GM12878 (cell line): ENCODE results near the gene GRK5. TPM values are rescaled to one million over a fixed set of nuclear protein-coding genes. Genes with fewer than 3 reads are reported as not detected.

ENCODE experiments used
- ATAC-seq: fragments of 200-7000 bp; cut with Tn5 transposase; 3 replicates; pipeline ENCODE4 v1.9.1; 2020; ENCODE audit warnings: mild to moderate bottlenecking, moderate library complexity
- BruUV-seq: library from RNA; stranded (reverse); fragments of 400-500 nt; replicated peaks from 2 replicates; lab custom pipeline; 2021; lab: Mats Ljungman, UMichigan
- CTCF ChIA-PET: fragments of 300-600 bp; sonication (Branson Sonifier 250); formaldehyde crosslinking; extraction: SDS; loops from one replicate; lab custom pipeline; 2021; ENCODE audit warnings: inconsistent platforms; lab: Yijun Ruan, JAX
- POLR2A ChIA-PET: fragments of 350-600 bp; formaldehyde crosslinking; extraction: SDS; loops from one replicate; lab custom pipeline; 2021; ENCODE audit warnings: inconsistent platforms; lab: Charles Lee
- RAD21 ChIA-PET: fragments of 300-600 bp; sonication (Branson Sonifier 250); formaldehyde crosslinking; loops from one replicate; lab custom pipeline; 2023; ENCODE audit warnings: antibody characterized with exemption; ENCODE audit not compliant: unreplicated experiment; lab: Charles Lee
- SMC1A ChIA-PET: fragments of 300-600 bp; sonication (Branson Sonifier 250); formaldehyde crosslinking; loops from one replicate; lab custom pipeline; 2023; ENCODE audit not compliant: unreplicated experiment, uncharacterized antibody; lab: Charles Lee
- DNase-seq: peaks from one replicate; pipeline ENCODE4 v3.0.0-alpha.2; 2011; ENCODE audit warnings: low read depth, low spot score
- FAIRE-seq: peaks from 3 replicates; lab custom pipeline; 2011; peaks lifted over from hg19 to GRCh38; lab: Jason Lieb, UNC
- H2AFZ ChIP-seq: 2 replicates; pipeline ENCODE4 v1.6.0; 2011; ENCODE audit warnings: low read depth, low read length, control low read depth; ENCODE audit not compliant: control insufficient read depth
- H3K27ac ChIP-seq: 2 replicates; pipeline ENCODE4 v1.5.1; 2011; ENCODE audit warnings: control low read depth; ENCODE audit not compliant: control insufficient read depth, insufficient read depth
- H3K27me3 ChIP-seq, 2 experiments: replicated peaks in 1 of 2; 2 replicates each; pipeline versions ENCODE4 v1.6.0 to v1.6.1; 2011; ENCODE audit warnings: low read length in 1 of 2; ENCODE audit not compliant: control insufficient read depth in 2 of 2, insufficient read depth in 2 of 2
- H3K36me3 ChIP-seq, 2 experiments: 2 replicates each; pipeline ENCODE4 v1.5.1; 2011; ENCODE audit warnings: low read length in 1 of 2; ENCODE audit not compliant: control insufficient read depth in 2 of 2, insufficient read depth in 2 of 2
- H3K4me1 ChIP-seq: 2 replicates; pipeline ENCODE4 v1.6.1; 2011; ENCODE audit warnings: mild to moderate bottlenecking, low read length, moderate library complexity, mixed read lengths; ENCODE audit not compliant: control insufficient read depth, insufficient read depth
- H3K4me2 ChIP-seq: 2 replicates; pipeline ENCODE4 v1.6.0; 2011; ENCODE audit warnings: control low read depth; ENCODE audit not compliant: control insufficient read depth, insufficient read depth
- H3K4me3 ChIP-seq: fragments of 200-600 bp; sonication (generic); 2 replicates; pipeline ENCODE4 v1.5.1; 2016
- H3K79me2 ChIP-seq: 2 replicates; pipeline ENCODE4 v1.6.0; 2011; ENCODE audit warnings: low read length; ENCODE audit not compliant: control insufficient read depth, insufficient read depth
- H3K9ac ChIP-seq: 2 replicates; pipeline ENCODE4 v1.8.0; 2011; ENCODE audit warnings: low read length, control low read depth, mixed read lengths; ENCODE audit not compliant: control insufficient read depth, insufficient read depth
- H3K9me3 ChIP-seq: replicated peaks from 3 replicates; pipeline ENCODE4 v1.5.1; 2011; ENCODE audit warnings: mild to moderate bottlenecking, low read length; ENCODE audit not compliant: control insufficient read depth, insufficient read depth
- H4K20me1 ChIP-seq: 2 replicates; pipeline ENCODE4 v1.6.0; 2011; ENCODE audit not compliant: control insufficient read depth, insufficient read depth
- BCL11A ChIP-seq: IDR thresholded peaks from 2 replicates; pipeline ENCODE4 v1.6.1; 2011; ENCODE audit warnings: low read depth, low read length
- FOXM1 ChIP-seq: IDR thresholded peaks from 2 replicates; pipeline ENCODE4 v1.6.1; 2012; ENCODE audit warnings: low read depth, mild to moderate bottlenecking, inconsistent platforms, low read length, moderate library complexity
- MEF2A ChIP-seq: IDR thresholded peaks from 2 replicates; pipeline ENCODE4 v1.6.1; 2011; ENCODE audit warnings: low read depth, mild to moderate bottlenecking, low read length, moderate library complexity; ENCODE audit not compliant: insufficient read depth
- POLR2AphosphoS5 ChIP-seq: IDR thresholded peaks from 2 replicates; pipeline ENCODE4 v1.6.1; 2011; ENCODE audit warnings: mild to moderate bottlenecking, low read length, inconsistent platforms
- SPI1 ChIP-seq: IDR thresholded peaks from 2 replicates; pipeline ENCODE4 v1.6.1; 2011; ENCODE audit warnings: low read depth, mild to moderate bottlenecking, low read length, moderate library complexity, borderline replicate concordance; ENCODE audit not compliant: insufficient read depth
- TCF12 ChIP-seq: IDR thresholded peaks from 2 replicates; pipeline ENCODE4 v1.6.1; 2011; ENCODE audit warnings: low read depth, mild to moderate bottlenecking, low read length
- WGBS: methylation state at CpG from one replicate; pipeline ENCODE4 v1.1.6; 2016; ENCODE audit warnings: low lambda C conversion rate; ENCODE audit not compliant: insufficient replicate concordance, insufficient coverage; ENCODE audit errors: missing lambda C conversion rate; 5-methylcytosine and 5-hydroxymethylcytosine counted together
- in situ Hi-C: fragments of 300-500 bp; cut with MboI; formaldehyde crosslinking; loops from 9 replicates; pipeline ENCODE4 v1.14.3; 2018; ENCODE audit warnings: mixed read lengths
- intact Hi-C: fragments of 100-400 bp; cut with micrococcal nuclease; formaldehyde crosslinking; loops from one replicate; pipeline ENCODE4 v1.14.2; 2022; ENCODE audit not compliant: unreplicated experiment
- polyA plus RNA-seq, 11 experiments: library from polyadenylated mRNA; depleted of rRNA in 4 of 11; unstranded in 6 of 11; stranded (reverse) in 5 of 11; fragments of >200 nt; fragmentation: Nextera tagmentation in 4 of 11; fragmentation: Illumina TruSeq in 1 of 11; extraction: Ambion mirVana in 4 of 11; extraction: Trizol in 1 of 11; gene quantifications; 1 replicate in 1 of 11; 2 replicates in 10 of 11; pipeline versions ENCODE4 v1.2.1 to v1.2.3, GENCODE V29; 2011 to 2016; ENCODE audit warnings: inconsistent platforms in 2 of 11, missing spikeins in 2 of 11, low read depth in 1 of 11
- total RNA-seq, 4 experiments: library from RNA; depleted of rRNA in 3 of 4; stranded (reverse); fragments of >200 nt in 3 of 4; fragmentation: Illumina TruSeq in 1 of 4; extraction: Trizol in 1 of 4; gene quantifications; 2 replicates each; pipeline versions ENCODE4 v1.2.1 to v1.2.3, GENCODE V29; 2013 to 2021
- TF ChIP-seq, protein P1 (sequence below): fragments of 450-650 bp; conservative IDR thresholded peaks from 2 replicates; pipeline ENCODE4 v1.6.1; 2017; ENCODE audit warnings: mild to moderate bottlenecking, moderate library complexity
- TF ChIP-seq, protein P2 (sequence below): fragments of 450-650 bp; IDR thresholded peaks from 2 replicates; pipeline ENCODE4 v1.6.1; 2016; ENCODE audit warnings: mild to moderate bottlenecking, moderate library complexity, borderline replicate concordance

GRK5 gene
- total and polyA plus RNA-seq, 10 of the 15 experiments (the other 5 are each of a cell fraction or from before 2014, with no cell fraction given), result 0.11 to 22.1 (median 10.0) TPM

DNA sequence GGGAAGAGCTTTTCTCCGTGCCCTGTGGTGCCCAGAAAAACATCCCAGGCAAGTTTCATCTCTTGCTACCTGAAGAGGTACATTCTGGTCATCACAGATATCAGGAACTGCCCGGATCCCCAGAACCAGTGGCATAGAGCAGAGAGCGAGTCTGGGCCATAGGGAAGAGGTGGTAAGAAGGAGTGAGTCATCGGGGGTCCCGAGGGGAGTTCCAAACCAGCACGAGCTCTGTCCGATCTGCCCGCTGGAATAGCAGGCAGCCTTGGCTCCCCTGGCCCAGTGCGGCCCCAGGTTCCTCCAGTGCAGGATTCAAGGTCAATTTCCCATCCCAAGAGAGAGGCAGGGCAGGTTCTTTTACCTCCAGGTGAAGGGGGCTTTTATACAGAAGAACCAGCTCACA, 210.5 kb downstream of the GRK5 start:
- no TSS peak for BruUV-seq
- no peaks in the 10 kb centered on the region; a peak in 3 of 4 replicates for H3K36me3 ChIP-seq
- peaks cover 3% of the 10 kb centered on the region; the same call in 1 of the 2 replicates for H4K20me1 ChIP-seq
- in situ Hi-C loops, result loop anchor here (5.0 kb wide), 1 partner anchor 221 kb away; no protein-coding TSS in a partner anchor
- H3K4me1 ChIP-seq, result no peaks in the 10 kb centered on the region
- ChIA-PET CTCF (interaction anchor here (0.6 to 6.5 kb wide), 10 partner anchors 11 to 634 kb away, joined by 3 to 70 read pairs (median 4); partner anchors contain the start of gene GRK5), POLR2A (no interaction called here), RAD21 (interaction anchor here (1.2 to 5.9 kb wide), 3 partner anchors 211 to 219 kb away, joined by 3 to 31 read pairs (median 29); partner anchors contain the start of gene GRK5), SMC1A (interaction anchor here (0.9 to 3.3 kb wide), 8 partner anchors 71 to 219 kb away, joined by 3 to 21 read pairs (median 4); partner anchors contain the start of gene GRK5)
- intact Hi-C loops, result loop anchor here (1.0 to 2.0 kb wide), 3 partner anchors 111 to 219 kb away; partner anchors contain the start of gene GRK5
- no peak overlapping the region for H3K27ac ChIP-seq
- H3K4me2 ChIP-seq, result no peak overlapping the region
- no peak overlapping the region for H3K9ac ChIP-seq
- H3K79me2 ChIP-seq, result no peaks in the 10 kb centered on the region
- H3K9me3 ChIP-seq, result no peaks in the 10 kb centered on the region
- no peak for FAIRE-seq
- no peak overlapping the region for H3K4me3 ChIP-seq
- H3K27me3 ChIP-seq, result no peaks in the 10 kb centered on the region
- ATAC-seq, result no peak
- 91% methylated on average over 9 of the region's 9 CpGs for WGBS
- H2AFZ ChIP-seq, result no peak overlapping the region
- no peak for DNase-seq
- TF ChIP-seq POLR2AphosphoS5 (no peak), SPI1 (no peak), TCF12 (no peak), FOXM1 (no peak), BCL11A (no peak), MEF2A (no peak)
- TF ChIP-seq, protein P1, sequence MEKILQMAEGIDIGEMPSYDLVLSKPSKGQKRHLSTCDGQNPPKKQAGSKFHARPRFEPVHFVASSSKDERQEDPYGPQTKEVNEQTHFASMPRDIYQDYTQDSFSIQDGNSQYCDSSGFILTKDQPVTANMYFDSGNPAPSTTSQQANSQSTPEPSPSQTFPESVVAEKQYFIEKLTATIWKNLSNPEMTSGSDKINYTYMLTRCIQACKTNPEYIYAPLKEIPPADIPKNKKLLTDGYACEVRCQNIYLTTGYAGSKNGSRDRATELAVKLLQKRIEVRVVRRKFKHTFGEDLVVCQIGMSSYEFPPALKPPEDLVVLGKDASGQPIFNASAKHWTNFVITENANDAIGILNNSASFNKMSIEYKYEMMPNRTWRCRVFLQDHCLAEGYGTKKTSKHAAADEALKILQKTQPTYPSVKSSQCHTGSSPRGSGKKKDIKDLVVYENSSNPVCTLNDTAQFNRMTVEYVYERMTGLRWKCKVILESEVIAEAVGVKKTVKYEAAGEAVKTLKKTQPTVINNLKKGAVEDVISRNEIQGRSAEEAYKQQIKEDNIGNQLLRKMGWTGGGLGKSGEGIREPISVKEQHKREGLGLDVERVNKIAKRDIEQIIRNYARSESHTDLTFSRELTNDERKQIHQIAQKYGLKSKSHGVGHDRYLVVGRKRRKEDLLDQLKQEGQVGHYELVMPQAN, result no peak
- TF ChIP-seq, protein P2, sequence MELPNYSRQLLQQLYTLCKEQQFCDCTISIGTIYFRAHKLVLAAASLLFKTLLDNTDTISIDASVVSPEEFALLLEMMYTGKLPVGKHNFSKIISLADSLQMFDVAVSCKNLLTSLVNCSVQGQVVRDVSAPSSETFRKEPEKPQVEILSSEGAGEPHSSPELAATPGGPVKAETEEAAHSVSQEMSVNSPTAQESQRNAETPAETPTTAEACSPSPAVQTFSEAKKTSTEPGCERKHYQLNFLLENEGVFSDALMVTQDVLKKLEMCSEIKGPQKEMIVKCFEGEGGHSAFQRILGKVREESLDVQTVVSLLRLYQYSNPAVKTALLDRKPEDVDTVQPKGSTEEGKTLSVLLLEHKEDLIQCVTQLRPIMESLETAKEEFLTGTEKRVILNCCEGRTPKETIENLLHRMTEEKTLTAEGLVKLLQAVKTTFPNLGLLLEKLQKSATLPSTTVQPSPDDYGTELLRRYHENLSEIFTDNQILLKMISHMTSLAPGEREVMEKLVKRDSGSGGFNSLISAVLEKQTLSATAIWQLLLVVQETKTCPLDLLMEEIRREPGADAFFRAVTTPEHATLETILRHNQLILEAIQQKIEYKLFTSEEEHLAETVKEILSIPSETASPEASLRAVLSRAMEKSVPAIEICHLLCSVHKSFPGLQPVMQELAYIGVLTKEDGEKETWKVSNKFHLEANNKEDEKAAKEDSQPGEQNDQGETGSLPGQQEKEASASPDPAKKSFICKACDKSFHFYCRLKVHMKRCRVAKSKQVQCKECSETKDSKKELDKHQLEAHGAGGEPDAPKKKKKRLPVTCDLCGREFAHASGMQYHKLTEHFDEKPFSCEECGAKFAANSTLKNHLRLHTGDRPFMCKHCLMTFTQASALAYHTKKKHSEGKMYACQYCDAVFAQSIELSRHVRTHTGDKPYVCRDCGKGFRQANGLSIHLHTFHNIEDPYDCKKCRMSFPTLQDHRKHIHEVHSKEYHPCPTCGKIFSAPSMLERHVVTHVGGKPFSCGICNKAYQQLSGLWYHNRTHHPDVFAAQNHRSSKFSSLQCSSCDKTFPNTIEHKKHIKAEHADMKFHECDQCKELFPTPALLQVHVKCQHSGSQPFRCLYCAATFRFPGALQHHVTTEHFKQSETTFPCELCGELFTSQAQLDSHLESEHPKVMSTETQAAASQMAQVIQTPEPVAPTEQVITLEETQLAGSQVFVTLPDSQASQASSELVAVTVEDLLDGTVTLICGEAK, result no peak
